ENCODE measurements around the gene ALK. TPM values are rescaled to one million over a fixed set of nuclear protein-coding genes. Genes with fewer than 3 reads are reported as not detected.
A peak's percentile ranks its signal among the peaks of the same experiment; 100 is the strongest.
"Not testable (repeated sequence)": the region's sequence is repeated elsewhere in the genome, so short reads cannot be mapped to it uniquely, and the experiment has no call there.

Gene ALK
- total RNA-seq, 1 experiment from 2014 or later, result 0.07 TPM

DNA sequence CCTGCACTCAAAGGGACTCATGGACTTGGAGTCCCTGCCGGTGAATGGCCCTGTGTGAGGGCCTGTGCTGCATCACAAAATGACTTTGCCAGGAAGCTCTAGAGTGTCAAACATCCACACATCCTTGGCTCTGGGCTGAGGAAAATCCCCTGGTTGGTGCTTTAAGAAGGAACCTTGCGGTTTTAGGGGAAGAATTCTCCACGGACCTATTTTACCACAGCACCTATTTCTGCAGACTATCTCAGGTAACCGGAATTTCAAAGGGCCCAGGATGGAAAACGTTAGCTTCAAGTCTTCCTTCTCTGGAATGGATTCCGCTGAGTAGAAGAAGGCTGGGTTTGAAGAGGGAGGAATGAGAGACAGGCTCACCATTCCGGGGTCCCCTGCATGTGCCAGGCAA, 166.2 kb downstream of the ALK start:
- DNase-seq (ENCODE audit: unreplicated experiment), result no peak

DNA sequence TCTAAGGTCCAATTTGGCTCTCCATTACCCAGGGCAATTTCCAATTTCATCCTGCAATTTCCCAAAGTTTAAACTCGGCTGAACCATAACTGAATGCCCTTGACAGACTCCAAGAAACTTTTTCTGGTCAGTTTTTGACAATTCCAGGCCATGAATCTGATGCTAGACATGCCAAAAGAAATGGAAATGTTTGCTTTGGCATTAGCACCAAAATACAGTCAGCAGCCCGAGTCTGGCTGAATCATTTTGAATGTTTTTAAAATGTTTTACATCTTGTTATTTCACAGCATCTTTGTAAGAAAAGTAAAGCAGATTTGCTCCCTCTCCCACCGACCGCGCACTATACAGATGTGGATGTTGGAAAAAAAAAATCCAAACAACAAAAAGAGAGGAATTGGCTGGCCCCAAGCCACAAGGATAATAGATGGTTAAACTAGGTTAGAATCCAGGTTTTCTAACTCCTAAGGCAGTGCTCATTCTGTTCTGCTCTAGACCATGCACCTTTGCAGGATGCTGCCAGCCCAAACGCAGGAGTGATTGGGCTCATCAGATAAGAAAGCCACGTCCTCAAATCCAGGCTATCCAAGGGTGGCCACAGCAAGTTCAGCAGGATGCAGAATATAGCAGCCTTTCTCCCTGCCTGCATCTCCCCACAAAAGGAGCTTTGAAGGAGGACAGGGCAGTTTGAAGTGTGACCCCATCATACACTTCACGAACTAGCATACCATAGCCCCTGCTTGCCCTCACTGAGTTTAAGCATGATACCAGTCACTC, 167.5 kb downstream of the ALK start:
- intact Hi-C loops (cut with micrococcal nuclease), result no loop called here
- peak; percentile 43 for DNase-seq (ENCODE audit: unreplicated experiment)
- CTCF ChIA-PET, result no interaction called here
- Mint-ChIP-seq H3K9me3 (ENCODE audit: unreplicated experiment) (peaks cover 7% of the 10 kb centered on the region), H3K4me3 (ENCODE audit: unreplicated experiment) (no peak overlapping the region), H3K27ac (ENCODE audit: low read depth, unreplicated experiment) (no peak overlapping the region), H3K27me3 (ENCODE audit: insufficient read depth, unreplicated experiment) (peaks cover 13% of the 10 kb centered on the region), H3K36me3 (ENCODE audit: insufficient read depth, unreplicated experiment) (no peaks in the 10 kb centered on the region), H3K4me1 (ENCODE audit: insufficient read depth, unreplicated experiment) (no peaks in the 10 kb centered on the region)
- BruUV-seq (replicated peaks), result no TSS peak
- POLR2A ChIA-PET, result no interaction called here
- TF ChIP-seq, protein P1, sequence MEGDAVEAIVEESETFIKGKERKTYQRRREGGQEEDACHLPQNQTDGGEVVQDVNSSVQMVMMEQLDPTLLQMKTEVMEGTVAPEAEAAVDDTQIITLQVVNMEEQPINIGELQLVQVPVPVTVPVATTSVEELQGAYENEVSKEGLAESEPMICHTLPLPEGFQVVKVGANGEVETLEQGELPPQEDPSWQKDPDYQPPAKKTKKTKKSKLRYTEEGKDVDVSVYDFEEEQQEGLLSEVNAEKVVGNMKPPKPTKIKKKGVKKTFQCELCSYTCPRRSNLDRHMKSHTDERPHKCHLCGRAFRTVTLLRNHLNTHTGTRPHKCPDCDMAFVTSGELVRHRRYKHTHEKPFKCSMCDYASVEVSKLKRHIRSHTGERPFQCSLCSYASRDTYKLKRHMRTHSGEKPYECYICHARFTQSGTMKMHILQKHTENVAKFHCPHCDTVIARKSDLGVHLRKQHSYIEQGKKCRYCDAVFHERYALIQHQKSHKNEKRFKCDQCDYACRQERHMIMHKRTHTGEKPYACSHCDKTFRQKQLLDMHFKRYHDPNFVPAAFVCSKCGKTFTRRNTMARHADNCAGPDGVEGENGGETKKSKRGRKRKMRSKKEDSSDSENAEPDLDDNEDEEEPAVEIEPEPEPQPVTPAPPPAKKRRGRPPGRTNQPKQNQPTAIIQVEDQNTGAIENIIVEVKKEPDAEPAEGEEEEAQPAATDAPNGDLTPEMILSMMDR (IDR thresholded peaks at IDR 0.05; ENCODE audit: unreplicated experiment), result no peak

More for the DNA sequence above, 166.2 kb downstream of the ALK start:
- ChIA-PET CTCF (no interaction called here), POLR2A (interaction anchor here (1.0 kb wide), 1 partner anchor 17 kb away, joined by 3 read pairs; no protein-coding TSS in a partner anchor)
- Mint-ChIP-seq H3K27me3 (ENCODE audit: insufficient read depth, unreplicated experiment) (peaks cover 27% of the 10 kb centered on the region), H3K4me3 (ENCODE audit: unreplicated experiment) (no peak overlapping the region), H3K27ac (ENCODE audit: low read depth, unreplicated experiment) (no peak overlapping the region), H3K4me1 (ENCODE audit: insufficient read depth, unreplicated experiment) (no peaks in the 10 kb centered on the region), H3K9me3 (ENCODE audit: unreplicated experiment) (peaks cover 5% of the 10 kb centered on the region), H3K36me3 (ENCODE audit: insufficient read depth, unreplicated experiment) (no peaks in the 10 kb centered on the region)
- TF ChIP-seq, protein P1 (IDR thresholded peaks at IDR 0.05; ENCODE audit: unreplicated experiment), result no peak
- intact Hi-C loops (cut with micrococcal nuclease), result no loop called here
- no TSS peak for BruUV-seq (replicated peaks)

DNA sequence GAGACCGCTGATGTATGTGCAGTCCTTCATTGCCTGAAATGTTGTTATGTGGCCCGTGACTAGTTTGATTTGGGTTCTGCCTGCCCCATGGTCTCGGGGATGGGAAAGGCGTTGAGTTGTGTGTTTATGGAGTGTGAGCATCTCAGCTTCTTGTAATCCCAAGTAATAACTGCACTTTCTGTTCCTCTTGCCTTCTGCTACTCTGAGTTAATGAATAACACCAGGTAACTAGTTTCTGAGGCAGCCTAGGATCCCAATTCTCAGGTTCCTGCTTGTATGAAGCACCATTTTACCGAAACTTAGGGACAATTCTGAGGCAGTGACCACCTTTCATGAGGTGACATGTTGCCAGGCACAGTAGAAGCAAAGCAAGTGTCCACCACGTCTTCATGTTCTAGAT, 170.0 kb downstream of the ALK start:
- Mint-ChIP-seq H3K27ac (ENCODE audit: low read depth, unreplicated experiment) (no peak overlapping the region), H3K4me3 (ENCODE audit: unreplicated experiment) (no peak overlapping the region), H3K4me1 (ENCODE audit: insufficient read depth, unreplicated experiment) (peaks cover 7% of the 10 kb centered on the region), H3K27me3 (ENCODE audit: insufficient read depth, unreplicated experiment) (peaks cover 5% of the 10 kb centered on the region), H3K36me3 (ENCODE audit: insufficient read depth, unreplicated experiment) (no peaks in the 10 kb centered on the region), H3K9me3 (ENCODE audit: unreplicated experiment) (peaks cover 7% of the 10 kb centered on the region)
- ChIA-PET CTCF (interaction anchor here (0.5 kb wide), 2 partner anchors 91 to 971 kb away, joined by 3 to 5 read pairs; no protein-coding TSS in a partner anchor), POLR2A (no interaction called here)
- no TSS peak for BruUV-seq (replicated peaks)
- intact Hi-C loops (cut with micrococcal nuclease), result no loop called here
- no peak for DNase-seq (ENCODE audit: unreplicated experiment)
- TF ChIP-seq, protein P1 (IDR thresholded peaks at IDR 0.05; ENCODE audit: unreplicated experiment), result no peak

DNA sequence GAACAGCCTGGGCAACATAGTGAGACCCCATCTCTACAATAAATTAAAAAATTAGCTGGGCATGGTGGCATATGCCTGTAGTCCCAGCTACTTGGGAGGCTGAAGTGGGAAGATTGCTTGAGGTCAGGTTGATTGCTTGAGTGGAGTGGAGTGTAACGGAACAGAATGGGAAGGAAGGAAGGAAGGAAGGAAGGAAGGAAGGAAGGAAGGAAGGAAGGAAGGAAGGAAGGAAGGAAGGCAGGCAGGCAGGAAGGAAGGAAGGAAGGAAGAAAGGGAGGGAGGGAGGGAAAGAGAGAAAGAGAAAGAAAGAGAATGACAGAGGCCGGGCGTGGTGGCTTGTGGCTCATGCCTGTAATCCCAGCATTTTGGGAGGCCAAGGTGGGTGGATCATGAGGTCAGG, 170.9 kb downstream of the ALK start:
- BruUV-seq (replicated peaks); H3K27me3 Mint-ChIP-seq (ENCODE audit: insufficient read depth, unreplicated experiment); H3K36me3 Mint-ChIP-seq (ENCODE audit: insufficient read depth, unreplicated experiment); H3K27ac Mint-ChIP-seq (ENCODE audit: low read depth, unreplicated experiment); H3K9me3 Mint-ChIP-seq (ENCODE audit: unreplicated experiment); CTCF ChIA-PET; intact Hi-C loops (cut with micrococcal nuclease); H3K4me1 Mint-ChIP-seq (ENCODE audit: insufficient read depth, unreplicated experiment); H3K4me3 Mint-ChIP-seq (ENCODE audit: unreplicated experiment); DNase-seq (ENCODE audit: unreplicated experiment): not testable (repeated sequence)
- POLR2A ChIA-PET, result interaction anchor here (0.6 kb wide), 1 partner anchor 85 kb away, joined by 3 read pairs; no protein-coding TSS in a partner anchor

Data from MCF 10A (cell line).